Activated T-helper 17 cell treated with anti-CD3 and anti-CD28 coated beads, Interleukin-2, amount 50 U/mL, for 72 hours (primary cell): ENCODE results near the gene RO60. TPM values are rescaled to one million over a fixed set of nuclear protein-coding genes. Genes with fewer than 3 reads are reported as not detected.
A peak's percentile ranks its signal among the peaks of the same experiment; 100 is the strongest.
"Not testable (repeated sequence)": the region's sequence is repeated elsewhere in the genome, so short reads cannot be mapped to it uniquely, and the experiment has no call there.

Source experiments
- ATAC-seq: fragments of 150-1000 bp; cut with Tn5 transposase; replicated peaks from 2 replicates; pipeline ENCODE4 v1.10.0; 2021; ENCODE audit warnings: mild to moderate bottlenecking, moderate library complexity
- H3K27ac Mint-ChIP-seq: one replicate; pipeline ENCODE4 v1.8.0; 2022; ENCODE audit warnings: mixed read lengths
- H3K27me3 Mint-ChIP-seq: one replicate; pipeline ENCODE4 v1.8.0; 2022; ENCODE audit warnings: mixed read lengths
- H3K36me3 Mint-ChIP-seq: one replicate; pipeline ENCODE4 v1.8.0; 2022; ENCODE audit warnings: low read depth, mild to moderate bottlenecking, mixed read lengths
- H3K4me1 Mint-ChIP-seq: one replicate; pipeline ENCODE4 v1.8.0; 2022; ENCODE audit warnings: mixed read lengths
- H3K4me3 Mint-ChIP-seq: one replicate; pipeline ENCODE4 v1.8.0; 2022; ENCODE audit warnings: mild to moderate bottlenecking, mixed read lengths
- H3K9me3 Mint-ChIP-seq: one replicate; pipeline ENCODE4 v1.8.0; 2022; ENCODE audit warnings: mixed read lengths
- total RNA-seq, 2 donors: library from RNA; stranded (reverse); gene quantifications; one replicate each; pipeline ENCODE4 v1.2.3, GENCODE V29; 2022

Gene RO60
- total RNA-seq, 2 donors from 2014 or later: 65.9 to 76.3 TPM

GRCh38 chr1:193042766-193043691 is 16.4 kb upstream of the RO60 start:
- Mint-ChIP-seq H3K9me3 (no peaks in the 10 kb centered on the region), H3K4me3 (no peak overlapping the region), H3K27me3 (no peaks in the 10 kb centered on the region), H3K4me1 (peaks cover 15% of the 10 kb centered on the region), H3K27ac (peak overlapping the region; percentile 42), H3K36me3 (peaks cover 72% of the 10 kb centered on the region)
- peak; percentile 24 for ATAC-seq

DNA sequence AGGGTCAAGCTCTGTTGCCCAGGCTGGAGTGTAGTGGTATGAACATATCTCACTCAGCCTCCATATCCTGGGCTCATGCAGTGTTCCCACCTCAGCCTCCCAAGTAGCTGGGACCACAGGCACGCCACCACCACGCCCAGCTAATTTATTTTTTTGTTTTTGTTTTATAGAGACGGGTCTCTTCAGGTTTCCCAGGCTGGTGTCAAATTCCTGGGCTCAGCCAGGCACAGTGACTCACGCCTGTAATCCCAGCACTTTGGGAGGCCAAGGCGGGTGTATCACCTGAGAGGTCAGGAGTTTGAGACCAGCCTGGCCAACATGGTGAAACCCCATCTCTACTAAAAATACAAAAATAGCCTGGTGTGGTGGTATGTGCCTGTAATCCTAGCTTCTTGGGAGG is 10.5 kb upstream of the RO60 start:
- not testable (repeated sequence) for H3K9me3 Mint-ChIP-seq, H3K27me3 Mint-ChIP-seq, H3K4me3 Mint-ChIP-seq, ATAC-seq, H3K27ac Mint-ChIP-seq, H3K4me1 Mint-ChIP-seq
- H3K36me3 Mint-ChIP-seq: peaks cover 75% of the 10 kb centered on the region

- Mint-ChIP-seq H3K27me3 (no peaks in the 10 kb centered on the region), H3K4me1 (peaks cover 22% of the 10 kb centered on the region)
Measured at GRCh38 chr1:193054169-193054675, 5.2 kb upstream of the RO60 start.

DNA sequence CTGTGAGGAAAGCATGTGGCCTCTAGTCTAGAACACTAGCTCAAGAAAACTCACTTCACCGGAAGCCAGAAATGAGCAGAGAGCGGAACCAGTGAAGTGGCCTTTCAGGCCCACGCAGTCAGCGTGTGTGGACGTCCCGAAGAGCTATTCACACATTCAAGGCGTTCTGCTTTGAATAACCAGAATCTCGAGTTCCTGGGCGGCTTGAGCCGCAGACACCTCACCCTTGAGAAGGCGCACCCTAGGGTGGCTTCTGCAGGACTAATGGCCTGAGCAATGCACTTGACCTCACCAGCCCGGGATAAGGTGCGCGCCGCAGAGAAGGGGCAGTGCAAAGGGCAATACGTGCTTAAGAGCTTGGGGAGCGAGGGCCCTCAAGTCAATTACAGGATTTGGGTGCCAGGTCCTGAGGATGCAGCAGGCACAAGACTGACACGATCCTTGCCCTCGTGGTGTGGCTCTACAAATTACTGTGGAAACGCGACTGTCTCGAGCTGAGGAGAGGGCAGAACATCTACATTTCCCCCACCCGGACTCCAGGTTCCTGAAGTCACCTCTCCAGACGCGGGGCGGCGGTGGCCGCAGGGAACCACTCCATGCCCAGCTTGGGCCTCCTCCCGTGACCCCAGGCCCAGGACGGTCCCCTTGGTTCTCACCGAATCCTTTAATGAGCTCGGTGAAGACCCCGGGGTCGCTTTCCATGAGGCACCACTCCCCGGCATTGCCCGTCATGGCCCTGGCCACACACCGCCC is 707 bp upstream of the RO60 start:
- peak overlapping the region; percentile 100 for H3K27ac Mint-ChIP-seq
- no peaks in the 10 kb centered on the region for H3K9me3 Mint-ChIP-seq
- ATAC-seq: peak; percentile 65
- H3K36me3 Mint-ChIP-seq: peaks cover 47% of the 10 kb centered on the region
- H3K4me1 Mint-ChIP-seq: peaks cover 39% of the 10 kb centered on the region
- no peaks in the 10 kb centered on the region for H3K27me3 Mint-ChIP-seq
- H3K4me3 Mint-ChIP-seq: peak overlapping the region; percentile 93

More at GRCh38 chr1:193054169-193054675, 5.2 kb upstream of the RO60 start:
- Mint-ChIP-seq H3K9me3 (no peaks in the 10 kb centered on the region), H3K27ac (no peak overlapping the region), H3K36me3 (peaks cover 56% of the 10 kb centered on the region), H3K4me3 (no peak overlapping the region)
- no peak for ATAC-seq

- ATAC-seq: no peak
- Mint-ChIP-seq H3K4me3 (peak overlapping the region; percentile 93), H3K36me3 (peaks cover 47% of the 10 kb centered on the region), H3K9me3 (no peaks in the 10 kb centered on the region), H3K27ac (peak overlapping the region; percentile 100), H3K27me3 (no peaks in the 10 kb centered on the region), H3K4me1 (peaks cover 48% of the 10 kb centered on the region)
Measured at GRCh38 chr1:193060115-193060403, 647 bp downstream of the RO60 start.

DNA sequence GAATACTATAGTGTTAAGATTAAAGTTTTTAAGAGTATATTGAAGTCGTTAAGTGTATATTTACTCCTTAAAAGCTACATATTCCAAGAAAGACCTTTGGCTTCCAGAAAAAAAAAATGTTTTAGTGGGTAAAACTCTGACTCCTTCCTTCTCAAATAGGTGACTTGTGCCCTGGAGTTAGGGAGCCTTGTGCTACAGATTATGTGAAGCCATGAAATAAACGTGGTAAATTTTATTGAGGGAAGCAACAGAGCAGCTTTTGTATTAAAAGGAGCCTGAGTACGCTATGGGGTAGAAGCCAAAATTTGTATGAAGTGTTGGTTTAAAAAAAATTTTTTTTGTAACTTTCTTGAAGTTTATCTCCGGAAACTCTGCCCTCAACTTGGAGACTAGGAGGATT is 994 bp downstream of the RO60 start:
- Mint-ChIP-seq H3K4me1 (peaks cover 51% of the 10 kb centered on the region), H3K4me3 (peak overlapping the region; percentile 93), H3K9me3 (no peaks in the 10 kb centered on the region), H3K27me3 (no peaks in the 10 kb centered on the region), H3K27ac (peak overlapping the region; percentile 100), H3K36me3 (peaks cover 47% of the 10 kb centered on the region)
- no peak for ATAC-seq

DNA sequence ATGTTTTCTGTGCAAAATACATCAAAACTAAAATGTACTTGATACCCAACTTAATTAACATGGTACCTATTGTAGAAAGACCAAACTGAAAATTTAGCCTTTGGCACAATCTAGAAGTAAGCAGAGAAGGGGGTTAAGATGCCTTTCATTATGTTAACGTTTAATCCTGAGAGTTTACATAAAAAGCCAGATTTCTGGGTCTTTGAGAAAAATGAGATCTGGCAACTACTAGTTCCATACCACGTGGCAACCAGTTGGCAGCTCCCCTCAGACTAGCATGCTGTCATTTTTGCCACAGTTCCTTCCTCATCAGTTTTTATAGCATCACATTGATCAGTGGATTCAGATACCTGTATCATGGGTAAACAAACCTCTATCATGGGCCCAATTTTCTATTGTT is 1.5 kb downstream of the RO60 start:
- ATAC-seq: no peak
- H3K4me3 Mint-ChIP-seq: peak overlapping the region; percentile 93
- H3K4me1 Mint-ChIP-seq: peaks cover 54% of the 10 kb centered on the region
- peaks cover 46% of the 10 kb centered on the region for H3K36me3 Mint-ChIP-seq
- no peaks in the 10 kb centered on the region for H3K9me3 Mint-ChIP-seq
- H3K27ac Mint-ChIP-seq: peak overlapping the region; percentile 100
- H3K27me3 Mint-ChIP-seq: no peaks in the 10 kb centered on the region

- Mint-ChIP-seq H3K4me3 (peak overlapping the region; percentile 77), H3K4me1 (peaks cover 52% of the 10 kb centered on the region), H3K27ac (peak overlapping the region; percentile 85)
Measured at GRCh38 chr1:193062698-193063463, 3.5 kb downstream of the RO60 start.

GRCh38 chr1:193065954-193066353 is 6.5 kb downstream of the RO60 start:
- H3K27ac Mint-ChIP-seq: peak overlapping the region; percentile 9
- H3K4me1 Mint-ChIP-seq: peaks cover 44% of the 10 kb centered on the region
- no peaks in the 10 kb centered on the region for H3K27me3 Mint-ChIP-seq
- peaks cover 24% of the 10 kb centered on the region for H3K36me3 Mint-ChIP-seq
- no peak overlapping the region for H3K4me3 Mint-ChIP-seq
- no peaks in the 10 kb centered on the region for H3K9me3 Mint-ChIP-seq
- no peak for ATAC-seq

More at GRCh38 chr1:193062698-193063463, 3.5 kb downstream of the RO60 start:
- Mint-ChIP-seq H3K9me3 (no peaks in the 10 kb centered on the region), H3K36me3 (peaks cover 31% of the 10 kb centered on the region), H3K27me3 (no peaks in the 10 kb centered on the region)
- ATAC-seq: no peak

DNA sequence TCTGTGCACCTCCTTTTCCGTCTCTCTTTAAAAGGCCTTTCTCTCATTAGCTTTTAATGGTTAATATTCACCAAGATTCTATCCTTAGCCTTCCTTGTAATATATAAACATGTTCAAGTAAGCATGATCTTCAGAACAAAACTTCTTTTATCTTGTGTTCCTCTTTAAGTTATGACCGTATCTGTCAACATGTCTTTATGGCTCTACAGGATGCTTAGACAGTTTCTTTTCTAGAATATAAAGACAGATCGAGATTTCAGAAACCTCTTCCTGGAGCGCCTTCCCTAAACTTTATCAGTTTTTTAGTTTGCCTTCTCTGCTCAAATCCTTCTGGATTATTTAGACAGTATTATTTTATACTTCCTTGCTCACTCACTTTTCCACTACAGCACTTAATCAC is 7.2 kb downstream of the RO60 start:
- no peak for ATAC-seq
- Mint-ChIP-seq H3K9me3 (no peaks in the 10 kb centered on the region), H3K4me1 (peaks cover 40% of the 10 kb centered on the region), H3K36me3 (peaks cover 24% of the 10 kb centered on the region), H3K27ac (peak overlapping the region; percentile 9), H3K27me3 (no peaks in the 10 kb centered on the region), H3K4me3 (peak overlapping the region; percentile 0)

- H3K4me3 Mint-ChIP-seq: no peak overlapping the region
- H3K9me3 Mint-ChIP-seq: no peaks in the 10 kb centered on the region
- H3K27me3 Mint-ChIP-seq: no peaks in the 10 kb centered on the region
- no peak overlapping the region for H3K27ac Mint-ChIP-seq
- peaks cover 30% of the 10 kb centered on the region for H3K36me3 Mint-ChIP-seq
- peaks cover 33% of the 10 kb centered on the region for H3K4me1 Mint-ChIP-seq
- ATAC-seq: peak; percentile 15
Measured at GRCh38 chr1:193068013-193068412, 8.6 kb downstream of the RO60 start.

DNA sequence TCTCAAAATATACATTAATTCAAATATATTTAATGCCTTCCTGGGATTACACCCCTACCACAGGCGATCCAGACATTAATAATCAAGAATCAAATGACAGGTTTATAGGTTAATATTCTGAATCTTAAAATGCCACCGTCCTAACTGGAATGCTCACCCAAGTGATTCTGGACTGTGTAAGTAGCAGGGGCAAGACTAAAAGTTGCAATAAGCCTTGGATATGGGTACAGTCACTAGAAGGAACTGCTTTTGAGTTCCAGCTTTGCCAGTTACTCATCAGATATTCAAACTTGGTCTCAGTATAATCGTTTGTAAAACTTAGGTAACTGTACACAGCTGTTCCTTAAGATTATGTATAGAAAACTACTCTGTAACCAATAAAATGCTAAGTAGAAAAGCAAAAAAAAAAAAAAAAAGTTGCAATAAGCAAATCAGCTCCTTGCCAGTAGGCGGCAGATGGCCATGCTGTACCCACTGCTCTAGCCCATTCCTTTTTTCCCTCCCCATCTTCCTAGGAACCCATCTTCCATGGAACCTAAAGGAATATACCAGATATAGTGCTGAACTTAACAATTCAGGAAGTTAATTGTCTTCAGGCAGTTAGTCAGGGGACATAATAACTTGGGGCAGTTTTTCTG is 10.5 kb downstream of the RO60 start:
- H3K27me3 Mint-ChIP-seq: no peaks in the 10 kb centered on the region
- H3K4me3 Mint-ChIP-seq: peak overlapping the region; percentile 25
- ATAC-seq: no peak

GRCh38 chr1:193070386-193070753 is 11.0 kb downstream of the RO60 start:
- Mint-ChIP-seq H3K27me3 (no peaks in the 10 kb centered on the region), H3K36me3 (peaks cover 42% of the 10 kb centered on the region), H3K27ac (no peak overlapping the region), H3K4me1 (peaks cover 17% of the 10 kb centered on the region), H3K9me3 (no peaks in the 10 kb centered on the region), H3K4me3 (peak overlapping the region; percentile 25)
- no peak for ATAC-seq

More for the DNA sequence above, 10.5 kb downstream of the RO60 start:
- Mint-ChIP-seq H3K27ac (no peak overlapping the region), H3K4me1 (peaks cover 21% of the 10 kb centered on the region), H3K9me3 (no peaks in the 10 kb centered on the region), H3K36me3 (peaks cover 42% of the 10 kb centered on the region)

DNA sequence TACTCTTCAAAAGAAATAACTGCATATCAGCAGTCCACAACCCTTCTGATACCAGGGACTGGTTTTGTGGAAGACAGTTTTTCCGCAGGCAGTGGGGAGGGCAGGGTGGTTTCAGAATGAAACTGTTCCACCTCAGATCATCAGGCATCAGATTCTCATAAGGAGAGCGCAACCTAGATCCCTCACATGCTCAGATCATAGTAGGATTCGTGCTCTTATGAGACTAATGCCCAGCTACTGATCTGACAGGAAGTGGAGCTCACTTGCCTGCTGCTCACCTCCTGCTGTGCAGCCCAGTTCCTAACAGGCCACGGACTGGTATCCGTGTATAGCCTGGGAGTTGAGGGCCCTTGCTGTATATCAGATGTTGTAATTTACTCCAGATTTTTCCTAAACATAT is 11.5 kb downstream of the RO60 start:
- H3K9me3 Mint-ChIP-seq: no peaks in the 10 kb centered on the region
- peak; percentile 94 for ATAC-seq
- H3K36me3 Mint-ChIP-seq: peaks cover 48% of the 10 kb centered on the region
- no peak overlapping the region for H3K4me3 Mint-ChIP-seq
- H3K27me3 Mint-ChIP-seq: no peaks in the 10 kb centered on the region
- peaks cover 13% of the 10 kb centered on the region for H3K4me1 Mint-ChIP-seq
- no peak overlapping the region for H3K27ac Mint-ChIP-seq
